HAP-1 (cell line): ENCODE results near the gene PHYKPL.
"Not testable (repeated sequence)": the region's sequence is repeated elsewhere in the genome, so short reads cannot be mapped to it uniquely, and the experiment has no call there.

Experiments
- DNase-seq, 2 experiments: peaks; one replicate each; pipeline ENCODE4 v3.0.0-alpha.2; 2016 to 2020; ENCODE audit warnings: low spot score in 2 of 2
- H3K27me3 ChIP-seq: fragments of 250-450 bp; sonication (Bioruptor Pico); 2 replicates; pipeline ENCODE4 v1.5.1; 2020; ENCODE audit warnings: low read depth, mild to moderate bottlenecking, moderate library complexity
- H3K36me3 ChIP-seq: fragments of 250-450 bp; sonication (Bioruptor Pico); replicated peaks from 2 replicates; pipeline ENCODE4 v1.5.1; 2020; ENCODE audit warnings: mild to moderate bottlenecking
- H3K4me1 ChIP-seq: fragments of 250-450 bp; sonication (Bioruptor Pico); 2 replicates; pipeline ENCODE4 v1.5.1; 2020; ENCODE audit warnings: mild to moderate bottlenecking
- H3K4me3 ChIP-seq: fragments of 250-450 bp; sonication (Bioruptor Pico); 2 replicates; pipeline ENCODE4 v1.5.1; 2020; ENCODE audit warnings: mild to moderate bottlenecking, moderate library complexity
- H3K9me3 ChIP-seq: fragments of 250-450 bp; sonication (Bioruptor Pico); 2 replicates; pipeline ENCODE4 v1.5.1; 2020; ENCODE audit warnings: mild to moderate bottlenecking, moderate library complexity
- in situ Hi-C: fragments of 300-500 bp; cut with MboI; formaldehyde crosslinking; loops from 3 replicates; pipeline ENCODE4 v1.14.3; 2020; ENCODE audit warnings: low sequenced_read_pairs, inconsistent platforms, mixed read lengths

PHYKPL gene

GRCh38 chr5:178199581-178200434 lies 32.8 kb downstream of the PHYKPL start:
- Histone ChIP-seq H3K4me1 (no peaks in the 10 kb centered on the region; the same call in 1 of the 2 replicates), H3K27me3 (no peaks in the 10 kb centered on the region), H3K4me3 (no peak overlapping the region), H3K36me3 (peaks cover 4% of the 10 kb centered on the region), H3K9me3 (no peaks in the 10 kb centered on the region)
- DNase-seq = no peak
- in situ Hi-C loops = no loop called here

GRCh38 chr5:178198706-178199105 lies 33.9 kb downstream of the PHYKPL start:
- H3K9me3 ChIP-seq = no peaks in the 10 kb centered on the region
- DNase-seq = no peak
- H3K4me3 ChIP-seq = no peak overlapping the region
- peaks cover 3% of the 10 kb centered on the region; the same call in 1 of the 2 replicates for H3K27me3 ChIP-seq
- no peaks in the 10 kb centered on the region for H3K36me3 ChIP-seq
- H3K4me1 ChIP-seq = no peaks in the 10 kb centered on the region; the same call in 1 of the 2 replicates
- in situ Hi-C loops = no loop called here

GRCh38 chr5:178198151-178198550 lies 34.5 kb downstream of the PHYKPL start:
- DNase-seq, H3K4me1 ChIP-seq, H3K4me3 ChIP-seq, H3K36me3 ChIP-seq, H3K9me3 ChIP-seq, H3K27me3 ChIP-seq, in situ Hi-C loops: not testable (repeated sequence)

GRCh38 chr5:178196986-178197385 lies 35.6 kb downstream of the PHYKPL start:
- no peak for DNase-seq
- Histone ChIP-seq H3K4me3 (no peak overlapping the region), H3K9me3 (no peaks in the 10 kb centered on the region; the same call in 1 of the 2 replicates), H3K4me1 (no peaks in the 10 kb centered on the region), H3K27me3 (peaks cover 3% of the 10 kb centered on the region; the same call in 1 of the 2 replicates), H3K36me3 (no peaks in the 10 kb centered on the region)
- in situ Hi-C loops = no loop called here

GRCh38 chr5:178196281-178196812 lies 36.3 kb downstream of the PHYKPL start:
- H3K36me3 ChIP-seq = no peaks in the 10 kb centered on the region
- H3K9me3 ChIP-seq = no peaks in the 10 kb centered on the region; the same call in 1 of the 2 replicates
- peaks cover 3% of the 10 kb centered on the region; the same call in 1 of the 2 replicates for H3K27me3 ChIP-seq
- H3K4me1 ChIP-seq = no peaks in the 10 kb centered on the region
- in situ Hi-C loops = no loop called here
- H3K4me3 ChIP-seq = no peak overlapping the region
- DNase-seq = no peak

- no peak overlapping the region for H3K4me3 ChIP-seq
- no peaks in the 10 kb centered on the region; the same call in 1 of the 2 replicates for H3K9me3 ChIP-seq
- in situ Hi-C loops = no loop called here
- no peaks in the 10 kb centered on the region for H3K4me1 ChIP-seq
- no peaks in the 10 kb centered on the region for H3K36me3 ChIP-seq
- H3K27me3 ChIP-seq = peaks cover 3% of the 10 kb centered on the region; the same call in 1 of the 2 replicates
- no peak for DNase-seq
Measured at GRCh38 chr5:178194026-178194425, 38.6 kb downstream of the PHYKPL start.

- Histone ChIP-seq H3K27me3 (peaks cover 3% of the 10 kb centered on the region; the same call in 1 of the 2 replicates), H3K36me3 (no peaks in the 10 kb centered on the region), H3K4me3 (no peak overlapping the region), H3K4me1 (no peaks in the 10 kb centered on the region), H3K9me3 (no peaks in the 10 kb centered on the region; the same call in 1 of the 2 replicates)
- no peak for DNase-seq
- in situ Hi-C loops = no loop called here
Measured at GRCh38 chr5:178193251-178193809, 39.3 kb downstream of the PHYKPL start.

GRCh38 chr5:178192787-178193186 lies 39.8 kb downstream of the PHYKPL start:
- Histone ChIP-seq H3K9me3 (no peaks in the 10 kb centered on the region; the same call in 1 of the 2 replicates), H3K4me3 (no peak overlapping the region), H3K4me1 (no peaks in the 10 kb centered on the region), H3K36me3 (no peaks in the 10 kb centered on the region), H3K27me3 (peaks cover 3% of the 10 kb centered on the region; the same call in 1 of the 2 replicates)
- no peak for DNase-seq
- in situ Hi-C loops = no loop called here

- Histone ChIP-seq H3K27me3 (peaks cover 3% of the 10 kb centered on the region; the same call in 1 of the 2 replicates), H3K4me3 (no peak overlapping the region), H3K4me1 (no peaks in the 10 kb centered on the region), H3K36me3 (no peaks in the 10 kb centered on the region), H3K9me3 (no peaks in the 10 kb centered on the region; the same call in 1 of the 2 replicates)
- DNase-seq = no peak
- in situ Hi-C loops = no loop called here
Measured at GRCh38 chr5:178192244-178192643, 40.4 kb downstream of the PHYKPL start.

GRCh38 chr5:178191661-178192060 lies 40.9 kb downstream of the PHYKPL start:
- Histone ChIP-seq H3K4me1 (no peaks in the 10 kb centered on the region; the same call in 1 of the 2 replicates), H3K36me3 (no peaks in the 10 kb centered on the region), H3K9me3 (no peaks in the 10 kb centered on the region; the same call in 1 of the 2 replicates), H3K27me3 (peaks cover 3% of the 10 kb centered on the region; the same call in 1 of the 2 replicates), H3K4me3 (no peak overlapping the region)
- no peak for DNase-seq
- in situ Hi-C loops = no loop called here

- no peaks in the 10 kb centered on the region for H3K36me3 ChIP-seq
- in situ Hi-C loops = no loop called here
- H3K4me3 ChIP-seq = no peak overlapping the region
- DNase-seq = no peak
- no peaks in the 10 kb centered on the region; the same call in 1 of the 2 replicates for H3K9me3 ChIP-seq
- H3K4me1 ChIP-seq = peaks cover 5% of the 10 kb centered on the region
- H3K27me3 ChIP-seq = peaks cover under 1% of the 10 kb centered on the region; the same call in 1 of the 2 replicates
Measured at GRCh38 chr5:178189433-178189832, 43.2 kb downstream of the PHYKPL start.

- no peak for DNase-seq
- Histone ChIP-seq H3K4me1 (peaks cover 5% of the 10 kb centered on the region), H3K36me3 (no peaks in the 10 kb centered on the region), H3K4me3 (no peak within 1 kb of the TSS), H3K27me3 (no peaks in the 10 kb centered on the region), H3K9me3 (no peaks in the 10 kb centered on the region)
- in situ Hi-C loops = no loop called here
Measured at GRCh38 chr5:178187014-178187413, 45.6 kb downstream of the PHYKPL start, which contains the start of gene GMCL2. Gene GMCL2, minus strand, starts transcription at chr5:178187371. Its CDS starts 72 bp downstream, at chr5:178187299.

- H3K36me3 ChIP-seq = no peaks in the 10 kb centered on the region
- no peak for DNase-seq
- H3K9me3 ChIP-seq = no peaks in the 10 kb centered on the region
- no peak overlapping the region for H3K4me3 ChIP-seq
- H3K4me1 ChIP-seq = peaks cover 5% of the 10 kb centered on the region
- in situ Hi-C loops = no loop called here
- H3K27me3 ChIP-seq = no peaks in the 10 kb centered on the region
Measured at GRCh38 chr5:178186427-178186826, 46.2 kb downstream of the PHYKPL start.
